ACHN (cell line): ENCODE measurements around the gene ZNF620.
A peak's percentile ranks its signal among the peaks of the same experiment; 100 is the strongest.
"Not testable (repeated sequence)": the region's sequence is repeated elsewhere in the genome, so short reads cannot be mapped to it uniquely, and the experiment has no call there.

Experiments used
- DNase-seq: peaks from one replicate; pipeline ENCODE4 v3.0.0-alpha.2; 2015
- in situ Hi-C: cut with HindIII; loops from 2 replicates; pipeline ENCODE4 v1.10.0; 2017; ENCODE audit warnings: low sequenced_read_pairs, low pct_ligation_motif_present, low pct_unique_long_range_greater_than_20kb

The ZNF620 gene

DNA sequence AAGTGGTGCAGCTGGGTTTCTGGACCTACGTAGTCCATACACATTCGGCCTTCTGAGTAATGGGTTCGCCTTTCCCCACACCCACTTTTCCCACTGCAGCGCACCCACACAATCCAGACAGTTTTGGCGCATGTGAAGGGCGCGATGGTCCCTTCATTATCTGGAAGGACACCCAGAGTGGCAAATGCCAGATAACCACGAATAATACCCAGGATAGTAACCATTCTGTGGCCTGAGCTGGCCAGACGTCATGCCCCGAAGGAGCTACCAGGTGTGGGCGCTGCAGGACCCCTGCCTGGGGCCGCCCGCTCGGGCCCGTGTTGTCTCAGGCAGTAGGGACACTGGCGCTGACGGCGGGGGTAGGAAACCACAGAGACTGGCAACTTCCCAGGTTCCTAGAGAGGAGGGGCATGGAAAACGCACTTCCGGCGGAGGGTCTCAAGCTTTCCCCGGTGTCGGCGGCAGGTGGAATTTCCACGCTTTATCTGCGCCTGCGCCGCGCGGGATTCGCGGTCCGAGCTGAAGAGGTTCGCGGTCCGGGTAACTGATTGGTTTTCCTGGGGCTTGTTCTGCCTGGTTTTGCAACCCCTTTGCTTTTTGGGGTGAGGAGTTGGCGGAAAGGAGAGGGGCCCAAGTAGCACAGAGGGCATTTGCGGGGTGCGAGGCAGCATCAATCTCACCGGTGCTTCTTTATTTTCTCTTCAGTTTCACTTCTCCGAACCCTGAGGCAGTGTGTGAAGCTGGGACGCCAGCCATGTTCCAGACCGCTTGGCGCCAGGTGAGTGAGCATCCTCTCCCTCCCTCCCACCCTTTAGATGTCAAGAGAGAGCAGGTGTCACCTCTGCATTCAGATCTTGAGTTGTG, at the start of gene ZNF620:
TSS of gene ZNF620 (plus strand) at position 441 of the 864 bp plus-strand sequence. CDS start at position 755, 314 bp downstream.
- in situ Hi-C loops: no loop called here
- DNase-seq: peak; percentile 69

DNA sequence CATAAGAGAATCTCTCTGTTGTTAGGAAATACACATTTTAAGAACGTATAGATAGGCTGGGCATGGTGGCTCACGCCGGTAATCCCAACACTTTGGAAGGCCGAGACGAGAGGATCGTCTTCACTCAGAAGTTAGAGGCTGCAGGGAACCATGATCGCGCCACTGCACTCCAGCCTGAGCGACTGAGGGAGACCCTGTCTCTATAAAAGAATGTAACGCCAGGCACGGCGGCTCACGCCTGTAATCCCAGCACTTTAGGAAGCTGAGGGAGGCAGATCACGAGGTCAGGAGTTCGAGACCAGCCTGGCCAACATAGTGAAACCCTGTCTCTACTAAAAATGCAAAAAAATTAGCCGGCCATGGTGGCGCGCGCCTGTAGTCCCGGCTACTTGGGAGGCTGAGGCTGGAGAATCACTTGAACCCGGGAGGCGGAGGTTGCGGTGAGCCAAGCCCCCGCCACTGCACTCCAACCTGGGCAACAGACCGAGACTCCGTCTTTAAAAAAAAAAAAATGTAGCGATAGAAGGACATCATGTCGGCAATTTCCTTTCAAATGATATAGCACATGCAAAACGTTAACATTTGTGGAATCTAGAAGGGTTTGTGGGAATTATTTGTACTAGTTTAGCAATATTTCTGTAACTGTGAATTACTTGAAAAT, 49.4 kb upstream of the ZNF620 start:
- in situ Hi-C loops: no loop called here
- no peak for DNase-seq

DNA sequence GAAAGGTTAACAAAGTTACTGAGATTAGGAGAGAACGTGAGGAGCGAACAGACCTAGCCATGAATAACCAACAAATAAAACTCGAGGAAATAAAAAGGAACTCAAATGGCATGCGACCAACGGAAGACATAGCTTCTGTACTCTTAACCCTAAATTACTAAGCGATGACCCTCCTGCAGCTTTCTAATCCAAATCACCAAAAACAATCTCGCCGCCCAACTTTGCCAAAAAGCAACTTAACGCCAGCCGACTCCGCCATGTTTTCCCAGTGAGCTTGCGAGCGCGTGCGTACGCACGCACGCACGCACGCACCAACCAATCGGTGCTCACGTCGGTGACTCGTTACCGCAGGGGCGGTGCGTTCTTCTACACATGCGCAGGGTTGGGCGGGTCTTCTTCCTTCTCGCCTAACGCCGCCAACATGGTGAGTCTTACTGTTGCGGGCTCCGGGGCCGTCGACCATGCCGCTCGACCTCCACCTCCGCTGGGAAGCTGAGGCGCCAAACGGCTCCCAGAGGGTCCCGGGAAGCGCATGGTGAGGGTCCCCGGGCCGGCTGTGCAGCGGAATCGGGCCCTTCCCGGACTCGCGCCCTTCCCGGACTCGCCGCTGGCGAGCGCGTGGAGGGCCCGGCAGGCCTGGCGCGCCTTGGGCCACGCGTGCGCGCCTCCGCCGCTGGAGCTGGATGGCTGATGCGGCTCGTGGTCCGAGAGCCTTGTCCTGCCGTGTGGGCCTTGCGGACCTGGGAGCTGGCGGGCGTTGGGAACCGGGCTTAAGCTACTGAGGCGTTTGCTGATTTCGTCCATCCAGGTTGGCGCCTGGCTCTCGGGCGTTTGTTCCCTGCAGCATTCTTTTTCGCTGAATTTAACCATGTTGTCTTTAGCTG, 48.7 kb upstream of the ZNF620 start, which contains the start of gene RPL14:
TSS of gene RPL14 (plus strand) at position 400 of the 884 bp plus-strand sequence. CDS start at position 533, 133 bp downstream.
- DNase-seq: peak; percentile 94
- in situ Hi-C loops: no loop called here

DNA sequence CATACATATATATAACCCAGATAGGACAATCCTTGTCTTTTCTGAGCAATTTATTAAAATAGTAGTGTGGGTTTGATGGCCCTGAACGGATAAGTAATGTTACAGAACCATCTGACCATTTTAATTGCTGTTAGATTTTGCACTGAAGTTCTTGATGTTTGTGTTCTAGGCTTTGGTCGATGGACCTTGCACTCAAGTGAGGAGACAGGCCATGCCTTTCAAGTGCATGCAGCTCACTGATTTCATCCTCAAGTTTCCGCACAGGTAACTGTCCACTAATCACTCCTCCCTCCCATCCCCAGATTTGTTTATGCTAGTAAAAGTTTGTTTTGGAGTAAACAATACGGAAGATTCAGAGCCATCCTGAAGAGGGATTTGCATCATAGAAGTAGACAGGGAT, 47.4 kb upstream of the ZNF620 start:
- in situ Hi-C loops: no loop called here
- no peak for DNase-seq

DNA sequence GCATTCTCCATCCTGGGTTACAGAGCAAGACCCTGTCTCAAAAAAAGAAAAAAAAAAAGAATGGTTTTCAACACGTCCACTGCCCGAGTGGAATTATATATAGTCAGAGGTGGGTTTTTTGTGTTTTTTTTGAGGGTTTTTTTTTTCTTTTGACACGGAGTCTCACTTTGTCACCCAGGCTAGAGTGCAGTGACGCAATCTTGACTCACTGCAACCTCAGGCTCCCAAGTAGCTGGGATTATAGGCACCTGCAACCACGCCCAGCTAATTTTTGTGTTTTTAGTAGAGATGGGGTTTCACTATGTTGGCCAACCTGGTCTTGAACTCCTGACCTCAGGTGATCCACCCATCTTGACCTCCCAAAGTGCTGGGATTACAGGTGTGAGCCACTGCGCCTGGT, 45.4 kb upstream of the ZNF620 start:
- in situ Hi-C loops, DNase-seq: not testable (repeated sequence)

DNA sequence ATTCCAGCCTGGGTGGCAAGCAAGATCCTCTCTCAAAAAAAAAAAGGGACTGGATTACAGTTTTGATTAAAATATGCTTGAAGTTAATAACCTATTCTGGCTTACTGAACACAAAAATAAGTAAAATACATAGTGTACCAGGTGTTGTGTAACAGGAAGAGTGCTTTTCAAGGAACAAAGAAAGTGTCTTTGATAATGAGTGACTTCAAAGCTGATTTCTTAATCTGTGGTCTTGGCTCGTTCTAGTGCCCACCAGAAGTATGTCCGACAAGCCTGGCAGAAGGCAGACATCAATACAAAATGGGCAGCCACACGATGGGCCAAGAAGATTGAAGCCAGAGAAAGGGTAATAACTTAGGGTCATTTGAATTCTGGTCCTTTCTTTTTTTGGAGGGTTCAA, 44.7 kb upstream of the ZNF620 start:
- in situ Hi-C loops: no loop called here
- DNase-seq: no peak

DNA sequence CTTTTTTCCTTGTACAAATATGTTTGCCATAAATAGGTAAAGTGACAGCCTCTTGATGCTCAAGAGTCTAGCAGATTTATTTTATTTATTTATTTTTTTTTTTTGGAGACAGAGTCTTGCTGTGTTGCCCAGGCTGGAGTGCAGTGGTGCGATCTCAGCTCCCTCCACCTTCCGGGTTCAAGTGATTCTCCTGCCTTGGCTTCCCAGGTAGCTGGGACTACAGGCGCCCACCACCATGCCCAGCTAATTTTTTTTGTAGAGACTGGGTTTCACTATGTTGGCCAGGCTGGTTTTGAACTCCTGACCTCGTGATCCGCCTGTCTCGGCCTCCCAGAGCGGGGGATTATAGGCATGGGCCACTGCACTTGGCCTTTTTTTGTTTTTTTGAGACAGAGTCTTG, 43.0 kb upstream of the ZNF620 start:
- in situ Hi-C loops, DNase-seq: not testable (repeated sequence)

DNA sequence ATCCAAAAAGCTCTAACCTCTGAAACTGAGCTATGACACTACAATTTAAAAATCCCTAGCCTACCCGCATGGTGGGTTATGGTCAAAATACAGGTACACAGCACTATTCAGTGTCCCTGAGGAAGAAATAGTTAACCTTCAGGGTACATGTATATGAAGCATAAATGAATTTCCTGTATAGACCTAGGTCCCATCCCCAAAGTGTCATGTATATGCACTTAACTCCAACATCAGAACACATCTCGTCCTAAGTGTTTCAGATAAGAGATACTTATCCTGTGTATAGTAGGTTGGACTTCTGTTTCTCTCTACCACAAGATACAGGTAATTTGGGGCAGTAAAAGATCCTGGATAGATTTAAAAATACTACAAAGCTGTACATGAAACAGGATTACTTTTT, 42.3 kb upstream of the ZNF620 start:
- DNase-seq: no peak
- in situ Hi-C loops: no loop called here

DNA sequence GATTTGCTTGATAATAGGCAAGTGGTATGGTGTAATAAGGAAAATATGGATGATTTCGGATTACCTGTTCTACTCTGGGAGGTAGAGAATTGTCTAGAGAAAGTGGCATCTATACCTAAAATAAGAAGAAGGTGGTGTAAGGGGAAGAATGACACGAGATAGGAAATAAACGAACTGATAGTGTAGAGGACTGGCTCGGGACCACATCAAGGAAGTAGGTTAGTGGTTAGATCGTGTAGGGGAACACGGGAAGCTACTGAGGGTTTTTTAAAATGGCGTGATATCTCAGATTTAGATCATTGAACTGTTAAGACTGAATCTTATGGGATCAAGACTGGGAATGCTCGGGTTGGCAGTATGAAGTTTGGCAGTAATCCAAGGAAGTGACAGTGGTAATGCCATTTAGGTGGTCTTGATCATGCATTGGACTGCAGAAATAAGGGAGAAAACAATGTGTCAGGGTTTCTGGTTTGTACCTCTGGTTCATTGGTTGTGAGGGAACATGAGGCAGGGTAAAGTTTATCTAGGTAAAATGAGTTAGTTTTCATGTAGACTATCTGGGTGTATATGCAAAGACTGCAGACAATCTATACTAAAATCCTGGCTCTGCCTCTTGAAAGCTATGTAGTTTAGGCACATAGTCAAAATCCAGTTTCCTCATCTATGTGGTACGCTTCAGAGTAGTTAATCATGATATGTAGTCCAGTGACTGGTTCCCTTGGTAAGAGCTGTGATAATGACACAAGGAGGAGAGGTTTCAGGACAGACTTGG, 41.3 kb upstream of the ZNF620 start:
- in situ Hi-C loops: no loop called here
- no peak for DNase-seq

DNA sequence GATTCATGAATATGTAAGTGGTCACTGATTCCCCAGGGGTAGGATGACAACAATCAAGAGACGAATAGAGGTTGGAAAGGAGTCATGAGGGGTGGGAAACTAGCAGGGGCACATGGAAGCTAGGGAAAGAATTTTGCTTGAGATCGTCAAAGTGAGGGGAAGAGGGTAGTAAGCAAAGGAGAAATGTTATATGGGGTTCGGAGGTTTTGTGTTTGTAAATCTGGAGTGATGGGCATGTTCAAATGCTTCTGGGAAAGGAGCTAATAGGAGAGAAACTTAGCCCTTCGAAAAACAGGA, 40.8 kb upstream of the ZNF620 start:
- DNase-seq: no peak
- in situ Hi-C loops: no loop called here

DNA sequence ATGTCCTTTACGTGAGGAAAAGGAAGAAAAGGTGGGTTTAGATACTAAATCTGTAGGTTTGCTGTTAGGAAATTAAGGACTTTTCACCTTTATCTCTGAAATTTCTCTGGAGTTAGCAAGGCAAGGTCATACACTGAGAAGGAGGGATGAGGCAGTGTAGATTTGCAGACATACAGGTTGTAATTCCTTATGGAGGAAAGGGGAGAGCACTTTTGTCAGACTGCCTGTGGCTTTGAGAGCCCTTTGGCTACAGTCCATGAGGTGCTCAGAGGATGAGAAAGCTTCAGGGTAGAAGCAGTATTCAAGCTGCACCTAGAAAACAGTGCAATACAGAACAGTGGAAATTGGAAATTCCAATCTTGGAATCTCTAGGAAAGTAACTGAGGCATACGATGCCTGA, 40.4 kb upstream of the ZNF620 start:
- no peak for DNase-seq
- in situ Hi-C loops: no loop called here

DNA sequence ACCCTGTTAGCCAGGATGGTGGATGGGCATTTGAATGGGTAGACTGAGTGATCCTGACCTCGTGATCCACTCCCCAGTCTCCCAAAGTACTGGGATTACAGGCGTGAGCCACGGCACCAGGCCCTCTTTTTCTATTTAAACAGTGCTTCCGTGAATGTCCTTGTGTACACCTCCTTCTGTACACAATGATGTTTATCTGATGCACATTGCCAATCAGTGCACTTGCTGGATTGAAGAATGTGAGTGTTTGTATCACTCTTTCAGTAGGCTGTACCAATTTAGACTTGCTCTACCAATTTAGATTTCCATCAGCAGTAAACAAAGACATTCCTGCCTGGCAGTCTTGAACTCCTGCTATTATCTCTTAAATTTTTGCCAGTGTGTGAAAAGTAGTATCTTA, 37.8 kb upstream of the ZNF620 start:
- DNase-seq: no peak
- in situ Hi-C loops: no loop called here

DNA sequence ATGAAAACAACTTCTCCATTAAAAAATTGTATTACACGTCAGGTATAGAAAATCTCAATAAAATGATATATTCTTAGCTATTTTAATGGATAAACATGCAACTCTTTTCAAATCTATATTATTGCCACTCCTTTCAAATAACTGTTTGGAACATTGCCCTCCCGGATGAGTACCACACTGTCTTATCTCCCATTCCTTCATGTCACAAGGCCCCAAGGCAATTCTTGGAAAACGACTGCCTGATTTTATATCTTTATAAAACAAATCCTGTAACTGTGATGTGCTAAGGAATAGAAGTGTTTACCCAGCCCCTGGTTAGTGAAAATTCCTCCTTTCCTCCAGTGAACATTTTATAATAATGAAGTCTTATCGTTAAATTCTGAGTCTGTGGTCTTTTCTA, 35.1 kb upstream of the ZNF620 start:
- no peak for DNase-seq

DNA sequence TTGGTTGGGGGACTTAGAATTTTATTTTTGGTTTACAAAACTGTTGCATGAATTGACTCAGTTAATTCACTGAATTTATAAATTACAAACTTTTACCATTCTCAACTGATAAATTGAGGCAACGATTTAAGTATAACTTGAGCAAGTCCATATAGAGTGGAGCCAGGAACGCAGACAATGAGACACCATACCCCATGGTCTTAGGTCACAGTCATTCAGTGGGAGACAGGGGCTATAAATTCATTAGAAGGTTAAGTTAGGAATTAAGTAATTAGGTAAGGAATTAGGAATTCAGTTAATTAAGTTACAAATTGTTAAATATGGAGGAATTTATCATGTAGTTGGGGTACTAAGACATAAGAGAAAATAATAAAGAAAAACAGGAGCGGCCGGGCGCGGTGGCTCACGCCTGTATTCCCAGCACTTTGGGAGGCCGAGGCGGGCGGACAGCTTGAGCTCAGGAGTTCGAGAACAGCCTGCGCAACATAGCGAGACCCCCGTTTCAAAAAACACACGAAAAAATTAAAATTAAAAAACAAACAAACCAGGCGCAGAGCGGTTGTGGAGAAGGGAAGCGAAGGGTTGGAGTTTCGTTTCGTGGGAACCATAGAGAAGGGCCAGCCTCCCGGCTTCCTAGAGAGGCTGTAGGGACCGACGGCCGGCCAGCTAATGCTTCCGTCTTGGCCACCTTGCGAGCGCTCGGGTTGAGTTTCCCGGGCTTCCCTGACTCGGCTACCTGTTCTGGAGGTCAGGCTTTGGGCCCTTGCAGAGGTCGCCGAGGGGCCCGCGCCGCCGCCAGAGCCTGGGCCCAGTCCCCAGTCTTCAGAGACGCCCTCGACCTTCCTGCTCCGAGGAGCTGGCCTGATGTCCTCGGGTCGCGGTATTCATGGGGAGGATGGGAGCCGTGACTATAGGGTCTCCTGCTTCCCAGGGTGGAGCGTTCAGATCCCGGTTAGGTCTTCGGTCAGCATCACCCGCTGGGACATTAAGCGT, 29.1 kb upstream of the ZNF620 start, which contains the start of gene ZNF619:
TSS of gene ZNF619 (plus strand) at position 645 of the 993 bp plus-strand sequence. CDS start 858 bp downstream, outside the sequence.
- in situ Hi-C loops: no loop called here
- DNase-seq: peak; percentile 66

More for the DNA sequence above, 35.1 kb upstream of the ZNF620 start:
- in situ Hi-C loops: no loop called here

DNA sequence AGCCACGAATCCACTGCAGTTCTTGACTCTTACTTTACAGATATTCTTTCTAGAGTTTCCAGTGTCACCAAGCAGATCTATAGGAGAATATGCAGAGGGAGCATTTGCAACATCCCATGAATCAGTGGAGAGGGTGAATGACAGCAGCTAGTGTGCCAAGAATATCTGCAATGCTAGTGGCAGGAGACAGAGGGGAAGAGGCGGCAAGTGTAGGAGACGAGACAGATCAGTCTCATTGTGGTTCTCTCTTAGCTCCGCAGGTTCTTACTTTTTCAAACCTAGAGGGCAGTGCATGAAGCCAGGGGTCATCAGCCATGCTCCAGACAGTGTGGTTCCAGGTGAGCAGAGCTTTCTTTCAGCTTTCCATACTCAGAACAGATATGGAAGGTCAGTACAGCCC, 28.2 kb upstream of the ZNF620 start:
- in situ Hi-C loops: no loop called here
- no peak for DNase-seq

DNA sequence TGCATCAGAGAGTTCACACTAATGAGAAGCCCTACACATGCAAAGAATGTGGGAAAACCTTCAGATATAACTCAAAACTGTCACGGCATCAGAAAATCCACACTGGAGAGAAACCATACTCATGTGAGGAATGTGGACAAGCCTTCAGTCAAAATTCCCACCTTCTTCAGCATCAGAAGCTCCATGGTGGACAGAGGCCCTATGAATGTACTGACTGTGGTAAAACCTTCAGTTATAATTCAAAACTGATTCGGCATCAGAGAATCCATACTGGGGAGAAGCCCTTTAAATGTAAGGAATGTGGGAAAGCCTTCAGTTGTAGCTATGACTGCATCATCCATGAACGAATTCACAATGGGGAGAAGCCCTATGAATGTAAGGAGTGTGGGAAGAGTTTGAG, 18.7 kb upstream of the ZNF620 start:
- DNase-seq: no peak
- in situ Hi-C loops: no loop called here

DNA sequence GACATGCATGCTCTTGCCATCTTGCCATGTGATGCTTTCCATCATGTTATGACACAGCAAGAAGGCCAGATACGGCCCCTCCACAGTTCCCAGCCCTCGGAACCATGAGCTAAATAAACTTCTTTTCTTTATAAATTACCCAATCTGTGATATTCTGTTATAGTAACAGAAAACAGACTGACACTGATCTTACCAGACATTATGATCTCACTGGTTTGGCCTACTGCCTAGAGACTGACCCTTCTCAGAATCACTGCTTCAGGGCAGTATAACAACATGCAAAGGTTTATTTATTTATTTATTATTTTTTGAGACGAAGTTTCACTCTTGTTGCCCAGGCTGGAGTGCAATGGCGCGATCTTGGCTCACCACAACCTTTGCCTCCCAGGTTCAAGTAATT, 14.9 kb upstream of the ZNF620 start:
- in situ Hi-C loops: no loop called here
- no peak for DNase-seq
